ENCODE data around the gene FITM1. TPM values are rescaled to one million over a fixed set of nuclear protein-coding genes. Genes with fewer than 3 reads are reported as not detected.

The FITM1 gene
- 0.41 TPM for total RNA-seq

- DNase-seq (ENCODE audit: low spot score in 2 of 2) (no peak), FAIRE-seq (no peak)
Measured at GRCh38 chr14:24130380-24130716, at the start of gene FITM1. TSS of gene FITM1 (plus strand) at chr14:24130659. CDS start at chr14:24131564, 905 bp downstream.

GRCh38 chr14:24080888-24081738 is 49.3 kb upstream of the FITM1 start:
- peak in 1 of 2 donors; percentile 69 for DNase-seq (ENCODE audit: low spot score in 2 of 2)
- no peak for FAIRE-seq

GRCh38 chr14:24081739-24082211 is 48.7 kb upstream of the FITM1 start:
- no peak for FAIRE-seq
- DNase-seq (ENCODE audit: low spot score in 2 of 2) = no peak

GRCh38 chr14:24082411-24083080 is 47.9 kb upstream of the FITM1 start:
- FAIRE-seq = no peak
- DNase-seq (ENCODE audit: low spot score in 2 of 2) = no peak

- DNase-seq (ENCODE audit: low spot score in 2 of 2) = no peak
- no peak for FAIRE-seq
Measured at GRCh38 chr14:24083462-24083861, 47.0 kb upstream of the FITM1 start.

GRCh38 chr14:24084440-24084839 is 46.0 kb upstream of the FITM1 start:
- no peak for FAIRE-seq
- no peak for DNase-seq (ENCODE audit: low spot score in 2 of 2)

GRCh38 chr14:24085215-24085614 is 45.2 kb upstream of the FITM1 start:
- no peak for DNase-seq (ENCODE audit: low spot score in 2 of 2)
- FAIRE-seq = no peak

- no peak for DNase-seq (ENCODE audit: low spot score in 2 of 2)
- FAIRE-seq = no peak
Measured at GRCh38 chr14:24086193-24086955, 44.1 kb upstream of the FITM1 start.

GRCh38 chr14:24087004-24087403 is 43.5 kb upstream of the FITM1 start:
- DNase-seq (ENCODE audit: low spot score in 2 of 2) = no peak
- no peak for FAIRE-seq

- DNase-seq (ENCODE audit: low spot score in 2 of 2) = no peak
- no peak for FAIRE-seq
Measured at GRCh38 chr14:24088095-24088494, 42.4 kb upstream of the FITM1 start.

GRCh38 chr14:24089890-24090289 is 40.6 kb upstream of the FITM1 start:
- FAIRE-seq = no peak

GRCh38 chr14:24092110-24092504 is 38.4 kb upstream of the FITM1 start:
- no peak for DNase-seq (ENCODE audit: low spot score in 2 of 2)
- FAIRE-seq = no peak

More at GRCh38 chr14:24089890-24090289, 40.6 kb upstream of the FITM1 start:
- no peak for DNase-seq (ENCODE audit: low spot score in 2 of 2)

GRCh38 chr14:24092505-24093206 is 37.8 kb upstream of the FITM1 start:
- no peak for DNase-seq (ENCODE audit: low spot score in 2 of 2)
- FAIRE-seq = no peak

- FAIRE-seq = no peak
- no peak for DNase-seq (ENCODE audit: low spot score in 2 of 2)
Measured at GRCh38 chr14:24093207-24093900, 37.1 kb upstream of the FITM1 start.

GRCh38 chr14:24093901-24094840 is 36.3 kb upstream of the FITM1 start, which contains the start of gene PCK2:
TSS of gene PCK2 (plus strand) at chr14:24094311. CDS start at chr14:24094406, 95 bp downstream.
- no peak for FAIRE-seq

GRCh38 chr14:24094841-24095270 is 35.6 kb upstream of the FITM1 start:
- FAIRE-seq (no peak), DNase-seq (ENCODE audit: low spot score in 2 of 2) (no peak)

More at GRCh38 chr14:24093901-24094840, 36.3 kb upstream of the FITM1 start, which contains the start of gene PCK2:
- peak; percentile 78 to 88 for DNase-seq (ENCODE audit: low spot score in 2 of 2)

- no peak for FAIRE-seq
- no peak for DNase-seq (ENCODE audit: low spot score in 2 of 2)
Measured at GRCh38 chr14:24095271-24096068, 35.0 kb upstream of the FITM1 start.

Data from frontal cortex (tissue), 4 donors.